NCI-H1436 (cell line): ENCODE results near the gene TCP11.

Experiments
- DNase-seq: peaks from one replicate; lab custom pipeline; 2025; lab: John Stamatoyannopoulos, UW

The TCP11 gene

DNA sequence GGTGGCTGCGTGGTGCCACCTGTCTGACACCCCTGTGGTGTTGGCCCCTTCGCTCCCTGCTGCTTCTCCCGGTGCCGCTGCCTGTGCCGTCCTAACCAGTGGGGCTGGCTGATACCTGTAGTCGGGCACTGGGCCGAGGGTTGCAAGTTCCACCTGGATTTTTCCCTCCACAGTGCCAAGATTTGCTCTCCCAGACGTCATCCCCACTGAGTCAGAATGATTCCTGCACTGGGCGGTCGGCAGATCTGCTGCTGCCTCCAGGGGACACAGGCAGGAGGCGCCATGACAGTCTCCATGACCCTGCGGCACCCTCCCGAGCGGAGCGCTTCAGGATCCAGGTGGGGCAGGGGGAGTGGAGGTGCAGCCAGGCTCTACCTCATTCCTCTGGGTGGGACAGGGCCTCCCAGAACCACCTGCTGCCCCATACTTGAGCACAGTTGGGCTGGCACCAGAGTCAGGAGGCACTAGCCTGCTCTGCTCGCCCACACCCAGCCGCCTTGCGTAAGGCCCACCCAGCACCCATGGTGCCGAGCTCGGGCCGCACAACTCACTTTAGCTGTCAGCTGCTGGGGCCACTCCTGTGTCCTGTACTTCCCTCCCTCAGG is 60.2 kb downstream of the TCP11 start:
- DNase-seq = no peak

GRCh38 chr6:35080016-35080680 is 61.0 kb downstream of the TCP11 start:
- DNase-seq = no peak

- DNase-seq = no peak
Measured at GRCh38 chr6:35079311-35080000, 61.7 kb downstream of the TCP11 start.

- no peak for DNase-seq
Measured at GRCh38 chr6:35078896-35079295, 62.2 kb downstream of the TCP11 start.

- no peak for DNase-seq
Measured at GRCh38 chr6:35078226-35078850, 62.8 kb downstream of the TCP11 start.

- DNase-seq = no peak
Measured at GRCh38 chr6:35077713-35078105, 63.4 kb downstream of the TCP11 start.

DNA sequence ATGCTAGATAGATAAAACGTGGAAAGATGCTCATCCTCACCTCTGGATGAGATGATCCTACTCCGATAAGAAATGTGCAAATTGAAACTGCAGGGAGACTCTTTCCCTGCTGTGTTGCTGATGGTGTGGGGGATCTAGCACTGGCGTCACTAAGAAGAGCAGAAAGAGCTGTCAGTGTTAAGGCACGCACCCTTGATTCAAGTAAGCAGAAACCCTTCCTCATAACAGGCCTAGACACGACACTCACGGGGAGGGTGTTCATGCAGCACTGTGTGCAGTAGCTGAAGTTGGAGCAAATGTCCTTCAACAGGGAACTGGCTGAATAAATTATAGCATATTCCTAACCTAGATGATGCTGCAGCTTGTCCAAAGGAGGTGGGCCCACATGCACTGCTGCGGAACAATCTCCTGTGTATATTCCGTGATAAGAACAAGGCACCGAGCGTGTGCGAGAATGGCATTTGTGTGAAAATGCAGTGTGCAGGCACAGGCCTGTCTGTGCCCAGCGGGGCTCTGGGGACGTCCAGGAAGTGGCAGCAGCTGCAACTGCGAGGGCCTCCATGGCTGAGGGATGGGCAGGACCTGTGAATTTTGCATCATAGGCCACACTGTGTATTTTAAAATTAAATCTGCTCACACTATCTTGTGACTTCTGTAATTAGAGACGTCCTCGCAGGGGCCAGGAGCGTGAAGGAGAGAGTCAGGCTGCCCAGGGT is 64.0 kb downstream of the TCP11 start:
- DNase-seq = no peak

- DNase-seq = no peak
Measured at GRCh38 chr6:35073766-35074471, 67.2 kb downstream of the TCP11 start.

GRCh38 chr6:35073211-35073610 is 67.9 kb downstream of the TCP11 start:
- no peak for DNase-seq

DNA sequence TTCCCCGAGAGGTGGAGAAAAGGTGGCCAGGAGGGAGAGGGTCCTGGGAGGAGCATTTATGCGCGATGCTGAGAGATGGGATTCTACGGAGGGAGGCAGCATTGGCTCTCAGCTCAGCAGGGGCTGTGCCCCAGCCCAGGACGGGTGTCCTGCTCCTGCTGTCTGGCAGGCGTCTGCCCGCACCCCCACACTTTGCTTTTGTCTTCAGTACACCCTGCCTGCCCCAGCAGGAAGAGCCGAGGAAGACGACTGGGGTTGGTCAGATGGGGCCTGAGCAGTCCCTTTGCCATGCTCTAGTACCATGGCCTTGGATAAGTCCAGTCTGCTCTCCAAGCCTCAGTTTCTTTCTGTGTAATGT is 68.5 kb downstream of the TCP11 start:
- DNase-seq = no peak

GRCh38 chr6:35072051-35072697 is 69.0 kb downstream of the TCP11 start:
- no peak for DNase-seq

DNA sequence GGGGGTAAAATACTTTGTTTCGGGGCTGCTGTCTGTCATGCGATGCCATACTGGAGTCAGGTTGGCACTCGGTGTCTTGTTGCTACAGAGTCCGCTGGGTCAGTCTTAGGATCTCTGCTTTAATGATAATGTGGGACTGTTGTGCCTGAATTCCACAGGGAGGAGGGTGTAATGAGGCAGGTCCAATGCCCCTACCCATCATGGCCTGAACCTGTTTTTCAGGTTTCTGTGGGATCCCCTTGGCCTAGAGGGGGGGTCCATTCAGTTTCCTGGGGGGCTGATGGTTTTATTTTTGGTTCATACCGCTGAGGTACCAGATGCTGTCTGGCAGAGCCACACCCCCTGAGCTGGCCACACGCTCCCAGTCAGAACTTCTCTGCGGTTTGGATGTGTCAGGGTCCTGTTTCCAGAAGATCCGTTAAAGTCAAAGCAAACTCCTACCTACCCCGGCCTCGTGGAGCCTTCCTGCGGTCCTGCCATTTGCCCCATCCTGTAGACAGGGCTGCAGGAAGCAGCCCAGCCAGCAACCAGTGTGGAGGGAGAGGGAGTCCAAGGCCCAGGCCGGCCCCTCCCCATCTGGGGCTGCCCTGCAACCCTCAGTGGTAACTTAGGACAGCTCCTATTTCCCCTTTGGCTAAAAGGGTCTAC is 69.7 kb downstream of the TCP11 start:
- DNase-seq = no peak

DNA sequence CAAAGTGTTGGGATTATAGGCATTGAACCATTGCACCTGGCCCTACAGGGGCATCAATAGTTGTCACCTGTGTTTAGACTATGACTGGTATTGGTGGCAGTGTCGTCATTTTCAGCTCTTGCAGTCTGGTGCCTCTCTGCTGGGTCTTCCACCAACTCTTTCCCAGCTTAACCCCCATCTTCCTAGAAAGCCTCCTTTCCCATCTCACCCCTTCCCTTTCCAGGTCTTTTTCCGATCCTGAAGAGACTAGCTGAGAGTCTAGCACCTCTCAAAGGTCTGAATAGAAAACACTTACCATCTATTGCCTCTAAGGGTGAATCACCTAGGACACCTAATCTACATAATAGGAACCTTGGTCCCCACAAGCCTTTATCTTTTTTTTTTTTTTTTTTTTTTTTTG is 71.0 kb downstream of the TCP11 start:
- DNase-seq = no peak

DNA sequence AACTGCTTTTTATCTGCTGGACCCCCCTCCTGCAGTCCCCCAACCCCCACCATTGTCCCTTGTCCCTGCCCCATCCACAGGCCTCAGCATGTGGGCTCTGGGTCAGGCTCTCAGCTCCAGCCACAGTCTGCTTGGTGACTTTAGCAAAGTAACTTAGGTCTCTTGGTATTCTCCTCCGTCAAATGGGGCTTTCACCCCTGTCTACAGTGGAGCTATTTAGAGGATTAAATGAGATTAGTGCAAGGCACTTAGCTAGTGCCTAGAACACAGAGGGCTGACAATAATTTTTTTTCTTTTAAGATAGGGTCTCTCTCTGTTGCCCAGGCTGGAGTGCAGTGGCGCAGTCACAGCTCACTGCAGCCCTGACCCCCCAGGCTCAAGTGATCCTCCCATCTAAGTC is 71.9 kb downstream of the TCP11 start:
- DNase-seq = no peak

DNA sequence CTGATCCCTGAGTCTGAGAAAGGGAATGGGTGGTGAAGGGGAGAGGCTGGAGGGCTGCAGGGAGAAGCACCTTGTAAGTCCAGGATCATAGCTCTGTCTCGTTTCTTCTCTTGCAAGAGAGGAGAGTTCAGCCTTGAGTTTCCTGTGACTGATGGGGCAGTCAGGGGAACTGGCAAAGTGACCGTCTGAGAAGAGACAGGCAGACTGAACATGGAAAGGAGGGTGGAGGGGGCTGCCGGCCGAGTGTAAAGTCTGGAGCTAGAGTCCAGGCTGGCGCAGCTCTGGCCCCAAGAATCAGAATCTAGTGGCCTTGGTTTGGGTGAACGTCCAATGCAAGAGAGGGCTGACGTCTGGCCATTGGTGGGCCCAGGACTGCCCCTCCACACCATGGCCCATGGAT is 72.5 kb downstream of the TCP11 start:
- DNase-seq = no peak

- no peak for DNase-seq
Measured at GRCh38 chr6:35068206-35068605, 72.9 kb downstream of the TCP11 start.
